Fibroblast of skin of right quadriceps (primary cell): ENCODE results near the gene TESMIN.
A peak's percentile ranks its signal among the peaks of the same experiment; 100 is the strongest.

Experiments
- DNase-seq: peaks from one replicate; pipeline ENCODE4 v3.0.0-alpha.2; 2013

TESMIN gene

GRCh38 chr11:68704887-68705286, 46.4 kb downstream of the TESMIN start:
- DNase-seq, result peak; percentile 5

- no peak for DNase-seq
Measured at GRCh38 chr11:68698993-68699392, 52.3 kb downstream of the TESMIN start.

GRCh38 chr11:68695531-68695930, 55.8 kb downstream of the TESMIN start:
- DNase-seq, result no peak

- DNase-seq, result no peak
Measured at GRCh38 chr11:68694431-68695297, 56.7 kb downstream of the TESMIN start.

- DNase-seq, result no peak
Measured at GRCh38 chr11:68693484-68693882, 57.8 kb downstream of the TESMIN start.

GRCh38 chr11:68692871-68693483, 58.3 kb downstream of the TESMIN start:
- no peak for DNase-seq

- no peak for DNase-seq
Measured at GRCh38 chr11:68692115-68692514, 59.2 kb downstream of the TESMIN start.

GRCh38 chr11:68691402-68691784, 59.9 kb downstream of the TESMIN start:
- no peak for DNase-seq

GRCh38 chr11:68690671-68691401, 60.5 kb downstream of the TESMIN start:
- no peak for DNase-seq

GRCh38 chr11:68689737-68690625, 61.3 kb downstream of the TESMIN start:
- DNase-seq, result no peak

- no peak for DNase-seq
Measured at GRCh38 chr11:68688881-68689280, 62.4 kb downstream of the TESMIN start.

- no peak for DNase-seq
Measured at GRCh38 chr11:68687986-68688385, 63.3 kb downstream of the TESMIN start.

GRCh38 chr11:68687311-68687710, 64.0 kb downstream of the TESMIN start:
- DNase-seq, result no peak

- no peak for DNase-seq
Measured at GRCh38 chr11:68686486-68686885, 64.8 kb downstream of the TESMIN start.

GRCh38 chr11:68685656-68686380, 65.5 kb downstream of the TESMIN start:
- no peak for DNase-seq

- no peak for DNase-seq
Measured at GRCh38 chr11:68684385-68685356, 66.6 kb downstream of the TESMIN start, which contains the start of gene GAL. Gene GAL, plus strand, starts transcription at chr11:68684544. Its CDS starts 380 bp downstream, at chr11:68684924.

GRCh38 chr11:68683536-68684384, 67.6 kb downstream of the TESMIN start:
- no peak for DNase-seq

GRCh38 chr11:68683121-68683520, 68.2 kb downstream of the TESMIN start:
- DNase-seq, result no peak

- DNase-seq, result no peak
Measured at GRCh38 chr11:68682531-68682961, 68.8 kb downstream of the TESMIN start.
